Measurements from ENCODE around the gene UBXN1.

- TF ChIP-seq CTCF (IDR thresholded peaks at IDR 0.05 in 2 of 3, conservative IDR thresholded peaks at IDR 0.05 in 1 of 3; ENCODE audit: borderline replicate concordance in 1 of 3, insufficient read depth in 1 of 3, low read depth in 2 of 3, low read length in 2 of 3), result no peak
- no peak for TF ChIP-seq SIN3A (IDR thresholded peaks at IDR 0.05; ENCODE audit: low read depth)
- no peak for TF ChIP-seq POLR2AphosphoS5 (IDR thresholded peaks at IDR 0.05; ENCODE audit: low read depth, low read length)
- TF ChIP-seq ATF3 (IDR thresholded peaks at IDR 0.05), result no peak
- no peak for TF ChIP-seq SP1 (IDR thresholded peaks at IDR 0.05; ENCODE audit: low read depth)
- TF ChIP-seq REST (IDR thresholded peaks at IDR 0.05; ENCODE audit: low read depth), result no peak
- TF ChIP-seq SRF (IDR thresholded peaks at IDR 0.05; ENCODE audit: low read depth), result no peak
Observed at GRCh38 chr11:62705413-62705812, 26.5 kb upstream of the UBXN1 start.

All from HCT116 (cell line).